SU-DHL-6 (cell line): ENCODE data around the gene ZNF319.

Experiments
- H2AFZ ChIP-seq: fragments of 200-600 bp; sonication (generic); 2 replicates; pipeline ENCODE4 v1.6.1; 2014; ENCODE audit warnings: low read depth, mild to moderate bottlenecking, moderate library complexity, mixed read lengths, antibody characterized with exemption, low read length; ENCODE audit not compliant: severe bottlenecking
- H3F3A ChIP-seq: fragments of 200-600 bp; shearing (Covaris generic); 2 replicates; pipeline ENCODE4 v1.6.0; 2016; ENCODE audit warnings: antibody characterized with exemption, mild to moderate bottlenecking; ENCODE audit not compliant: insufficient read depth
- H3K27ac ChIP-seq: fragments of 200-600 bp; sonication (generic); 2 replicates; pipeline ENCODE4 v1.5.1; 2016; ENCODE audit warnings: low read depth, mild to moderate bottlenecking, low read length, moderate library complexity, mixed read lengths
- H3K27me3 ChIP-seq: fragments of 200-600 bp; sonication (generic), shearing (Covaris generic); 2 replicates; pipeline ENCODE4 v1.6.0; 2014; ENCODE audit warnings: mild to moderate bottlenecking, low read length
- H3K36me3 ChIP-seq: fragments of 200-600 bp; sonication (generic); 2 replicates; pipeline ENCODE4 v1.6.1; 2014; ENCODE audit warnings: mild to moderate bottlenecking, low read length, mixed read lengths
- H3K4me2 ChIP-seq: fragments of 300-600, 200-600 bp; shearing (Covaris generic), sonication (generic); 2 replicates; pipeline ENCODE4 v1.6.0; 2014; ENCODE audit warnings: low read length, low read depth, mild to moderate bottlenecking; ENCODE audit not compliant: poor library complexity, severe bottlenecking
- H3K4me3 ChIP-seq: fragments of 200-600 bp; sonication (generic); 2 replicates; pipeline ENCODE4 v1.5.1; 2014; ENCODE audit warnings: antibody characterized with exemption, low read length, mild to moderate bottlenecking, mixed read lengths; ENCODE audit not compliant: insufficient read depth, poor library complexity, severe bottlenecking
- H3K79me2 ChIP-seq: fragments of 200-600 bp; sonication (generic); 2 replicates; pipeline ENCODE4 v1.6.1; 2014; ENCODE audit warnings: mild to moderate bottlenecking, low read length, moderate library complexity; ENCODE audit not compliant: insufficient read depth
- H3K9ac ChIP-seq: fragments of 200-600 bp; sonication (generic); 2 replicates; pipeline ENCODE4 v1.7.0; 2014; ENCODE audit warnings: mild to moderate bottlenecking, low read length
- H3K9me2 ChIP-seq: fragments of 200-600 bp; sonication (generic); replicated peaks from 2 replicates; pipeline ENCODE4 v1.6.1; 2014; ENCODE audit warnings: low read length; ENCODE audit not compliant: insufficient read depth
- H3K9me3 ChIP-seq: fragments of 200-600 bp; sonication (generic); 2 replicates; pipeline ENCODE4 v1.6.1; 2014; ENCODE audit warnings: low read length, mixed read lengths; ENCODE audit not compliant: insufficient read depth
- H4K20me1 ChIP-seq: fragments of 200-600 bp; sonication (generic); 2 replicates; pipeline ENCODE4 v1.6.1; 2014; ENCODE audit warnings: low read depth, mild to moderate bottlenecking, antibody characterized with exemption, low read length, moderate library complexity, mixed read lengths
- CTCF ChIP-seq: fragments of 200-600 bp; sonication (generic); IDR thresholded peaks from one replicate; pipeline ENCODE4 v1.5.1; 2017; ENCODE audit warnings: antibody characterized with exemption, mild to moderate bottlenecking, low read length, moderate library complexity; ENCODE audit not compliant: insufficient read depth, poor library complexity, severe bottlenecking
- EZH2phosphoT487 ChIP-seq: fragments of 200-600 bp; sonication (generic), shearing (Covaris generic); conservative IDR thresholded peaks from 2 replicates; pipeline ENCODE4 v1.6.1; 2018; ENCODE audit warnings: mild to moderate bottlenecking, antibody characterized with exemption, low read length, moderate library complexity, mixed read lengths

The ZNF319 gene

GRCh38 chr16:58027161-58027915, 26.9 kb upstream of the ZNF319 start:
- H3K9ac ChIP-seq = no peak overlapping the region
- TF ChIP-seq EZH2phosphoT487 (no peak), CTCF (no peak)
- H3K79me2 ChIP-seq = no peaks in the 10 kb centered on the region
- no peak overlapping the region for H3K27ac ChIP-seq
- H3F3A ChIP-seq = no peaks in the 10 kb centered on the region
- H2AFZ ChIP-seq = no peak overlapping the region
- H3K4me3 ChIP-seq = no peak overlapping the region
- H3K36me3 ChIP-seq = no peaks in the 10 kb centered on the region
- no peaks in the 10 kb centered on the region for H3K27me3 ChIP-seq
- H3K9me2 ChIP-seq = no peaks in the 10 kb centered on the region
- no peaks in the 10 kb centered on the region for H4K20me1 ChIP-seq
- no peaks in the 10 kb centered on the region for H3K9me3 ChIP-seq
- no peak overlapping the region for H3K4me2 ChIP-seq

- H3K27ac ChIP-seq = no peak overlapping the region
- no peaks in the 10 kb centered on the region for H3K9me3 ChIP-seq
- H3K4me3 ChIP-seq = no peak overlapping the region
- no peak overlapping the region for H3K9ac ChIP-seq
- no peak overlapping the region for H3K4me2 ChIP-seq
- TF ChIP-seq CTCF (no peak), EZH2phosphoT487 (no peak)
- no peaks in the 10 kb centered on the region for H3F3A ChIP-seq
- no peaks in the 10 kb centered on the region for H4K20me1 ChIP-seq
- no peaks in the 10 kb centered on the region for H3K27me3 ChIP-seq
- no peaks in the 10 kb centered on the region for H3K9me2 ChIP-seq
- no peak overlapping the region for H2AFZ ChIP-seq
- no peaks in the 10 kb centered on the region for H3K36me3 ChIP-seq
- H3K79me2 ChIP-seq = no peaks in the 10 kb centered on the region
These were observed 26.3 kb upstream of the ZNF319 start for GRCh38 chr16:58026705-58027160.

GRCh38 chr16:58026139-58026704, 25.8 kb upstream of the ZNF319 start:
- H3K9me3 ChIP-seq = no peaks in the 10 kb centered on the region
- no peaks in the 10 kb centered on the region for H3K36me3 ChIP-seq
- H2AFZ ChIP-seq = no peak overlapping the region
- no peak for TF ChIP-seq EZH2phosphoT487
- TF ChIP-seq CTCF = no peak
- no peaks in the 10 kb centered on the region for H3F3A ChIP-seq
- no peaks in the 10 kb centered on the region for H4K20me1 ChIP-seq
- no peaks in the 10 kb centered on the region for H3K9me2 ChIP-seq
- no peaks in the 10 kb centered on the region for H3K27me3 ChIP-seq
- no peaks in the 10 kb centered on the region for H3K79me2 ChIP-seq
- H3K9ac ChIP-seq = peak overlapping the region; percentile 38
- peak overlapping the region; percentile 85 for H3K4me2 ChIP-seq
- no peak overlapping the region for H3K27ac ChIP-seq
- H3K4me3 ChIP-seq = peak overlapping the region; percentile 63
